PC-3 (cell line): ENCODE measurements around the gene PTEN.

Experiments used
- CTCF ChIP-seq: fragments of 300-600 bp; sonication (generic); conservative IDR thresholded peaks from 2 replicates; pipeline ENCODE4 v1.5.1; 2017; ENCODE audit warnings: antibody characterized with exemption, low read depth, mild to moderate bottlenecking, low read length
- EZH2 ChIP-seq: fragments of 300-600 bp; sonication (generic); IDR thresholded peaks from one replicate; pipeline ENCODE4 v1.6.1; 2017; ENCODE audit warnings: antibody characterized with exemption, mild to moderate bottlenecking, low read length; ENCODE audit not compliant: unreplicated experiment

DNA sequence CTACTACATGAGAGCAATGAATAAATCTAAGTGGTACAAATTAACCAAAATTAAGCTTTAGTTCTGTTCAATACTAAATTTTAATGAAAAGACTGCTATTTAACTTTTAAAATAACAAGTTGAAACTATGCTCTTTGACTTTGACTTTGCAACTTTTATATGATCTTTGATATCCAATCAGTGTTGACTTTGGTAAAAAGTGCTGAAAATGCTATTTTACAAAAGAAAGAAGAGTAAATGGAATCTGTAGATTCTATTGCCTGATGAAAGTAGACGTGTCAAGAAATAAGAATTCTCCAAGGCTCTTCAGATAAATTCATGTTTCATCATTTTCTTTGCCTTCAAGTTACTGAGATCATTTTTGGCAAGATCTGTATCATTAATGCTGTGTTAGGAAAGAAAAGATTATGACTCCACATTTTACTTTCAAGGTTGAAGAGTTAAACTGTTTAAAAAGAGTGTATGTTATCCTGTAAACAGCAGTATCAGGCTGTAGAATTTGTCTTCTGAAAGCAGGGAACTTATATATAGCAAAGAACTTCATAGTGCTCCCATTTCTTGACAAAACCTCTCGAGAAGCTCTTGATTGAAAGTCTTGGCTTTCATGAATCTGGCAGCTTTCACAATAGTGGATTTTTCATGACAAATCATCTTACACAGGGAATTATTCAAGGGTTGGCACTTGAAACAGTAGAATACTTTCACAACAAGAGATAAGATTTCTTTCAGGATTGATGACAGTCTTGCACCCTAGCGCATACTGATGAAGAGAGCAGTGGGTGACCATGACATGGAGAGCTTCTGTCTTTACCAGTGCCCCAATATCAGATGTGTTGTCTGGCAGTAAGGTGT lies 72.1 kb downstream of the PTEN start:
- TF ChIP-seq CTCF (no peak), EZH2 (no peak)
